Activated CD8-positive, alpha-beta T cell treated with anti-CD3 and anti-CD28 coated beads for 36 hours (primary cell): ENCODE results near the gene SLC6A1. TPM values are rescaled to one million over a fixed set of nuclear protein-coding genes. Genes with fewer than 3 reads are reported as not detected.

Experiments
- ATAC-seq: fragments of 200-7000 bp; cut with Tn5 transposase; one replicate; pipeline ENCODE4 v1.10.0; 2021; ENCODE audit warnings: mild to moderate bottlenecking, moderate library complexity
- CTCF ChIA-PET: fragments of 350-600 bp; sonication (Branson Sonifier 250); formaldehyde crosslinking; loops from one replicate; lab custom pipeline; 2021; ENCODE audit warnings: antibody characterized with exemption; lab: Charles Lee
- POLR2A ChIA-PET: fragments of 350-600 bp; sonication (Branson Sonifier 250); formaldehyde crosslinking; loops from one replicate; lab custom pipeline; 2021; ENCODE audit warnings: antibody characterized with exemption; lab: Charles Lee
- DNase-seq: peaks from one replicate; pipeline ENCODE4 v3.0.0-alpha.2; 2020
- H3K27ac Mint-ChIP-seq: one replicate; pipeline ENCODE4 v1.8.0; 2021; ENCODE audit warnings: mild to moderate bottlenecking, mixed read lengths
- H3K27me3 Mint-ChIP-seq: one replicate; pipeline ENCODE4 v1.8.0; 2021; ENCODE audit warnings: mixed read lengths
- H3K36me3 Mint-ChIP-seq: one replicate; pipeline ENCODE4 v1.8.0; 2021; ENCODE audit warnings: low read depth, mixed read lengths
- H3K4me1 Mint-ChIP-seq: one replicate; pipeline ENCODE4 v1.8.0; 2021; ENCODE audit warnings: low read depth, mixed read lengths
- H3K4me3 Mint-ChIP-seq: one replicate; pipeline ENCODE4 v1.8.0; 2021; ENCODE audit warnings: mild to moderate bottlenecking, moderate library complexity, mixed read lengths
- H3K9me3 Mint-ChIP-seq: one replicate; pipeline ENCODE4 v1.8.0; 2021; ENCODE audit warnings: mixed read lengths
- CTCF ChIP-seq: fragments of 200-600 bp; IDR thresholded peaks from one replicate; pipeline ENCODE4 v1.8.0; 2022; ENCODE audit warnings: antibody characterized with exemption, mild to moderate bottlenecking
- intact Hi-C: fragments of 100-400 bp; cut with micrococcal nuclease; formaldehyde crosslinking; loops from one replicate; pipeline ENCODE4 v1.10.0; 2022
- total RNA-seq, 2 experiments: library from RNA; stranded (reverse); gene quantifications; one replicate each; pipeline ENCODE4 v1.2.3, GENCODE V29; 2021

Gene SLC6A1
- total RNA-seq, 2 experiments from 2014 or later, result not detected

GRCh38 chr3:11084677-11085076 is 92.1 kb downstream of the SLC6A1 start:
- Mint-ChIP-seq H3K36me3 (no peaks in the 10 kb centered on the region), H3K4me3 (no peak overlapping the region), H3K4me1 (no peaks in the 10 kb centered on the region), H3K9me3 (no peaks in the 10 kb centered on the region), H3K27me3 (peaks cover 2% of the 10 kb centered on the region), H3K27ac (no peak overlapping the region)
- ChIA-PET POLR2A (no interaction called here), CTCF (no interaction called here)
- ATAC-seq (no peak), DNase-seq (no peak)
- TF ChIP-seq CTCF, result no peak
- intact Hi-C loops, result no loop called here

- Mint-ChIP-seq H3K4me1 (no peaks in the 10 kb centered on the region), H3K27me3 (peaks cover 2% of the 10 kb centered on the region), H3K4me3 (no peak overlapping the region), H3K36me3 (no peaks in the 10 kb centered on the region), H3K9me3 (no peaks in the 10 kb centered on the region), H3K27ac (no peak overlapping the region)
- ChIA-PET POLR2A (no interaction called here), CTCF (no interaction called here)
- no peak for DNase-seq
- intact Hi-C loops, result no loop called here
- ATAC-seq, result no peak
- TF ChIP-seq CTCF, result no peak
These were observed 92.7 kb downstream of the SLC6A1 start for GRCh38 chr3:11085093-11085840.

- no peaks in the 10 kb centered on the region for H3K9me3 Mint-ChIP-seq
- intact Hi-C loops, result no loop called here
- H3K27ac Mint-ChIP-seq, result no peak overlapping the region
- DNase-seq, result no peak
- no peaks in the 10 kb centered on the region for H3K27me3 Mint-ChIP-seq
- ATAC-seq, result no peak
- H3K4me1 Mint-ChIP-seq, result no peaks in the 10 kb centered on the region
- H3K4me3 Mint-ChIP-seq, result no peak overlapping the region
- POLR2A ChIA-PET, result no interaction called here
- CTCF ChIA-PET, result no interaction called here
- no peak for TF ChIP-seq CTCF
- no peaks in the 10 kb centered on the region for H3K36me3 Mint-ChIP-seq
These were observed 94.3 kb downstream of the SLC6A1 start for GRCh38 chr3:11086856-11087255.

- Mint-ChIP-seq H3K4me3 (no peak overlapping the region), H3K4me1 (no peaks in the 10 kb centered on the region), H3K27ac (no peak overlapping the region), H3K27me3 (peaks cover 4% of the 10 kb centered on the region), H3K36me3 (no peaks in the 10 kb centered on the region), H3K9me3 (no peaks in the 10 kb centered on the region)
- POLR2A ChIA-PET, result no interaction called here
- DNase-seq, result no peak
- TF ChIP-seq CTCF, result no peak
- intact Hi-C loops, result no loop called here
- CTCF ChIA-PET, result interaction anchor here (1.9 kb wide), 1 partner anchor 28 kb away, joined by 4 read pairs; no protein-coding TSS in a partner anchor
- no peak for ATAC-seq
These were observed 95.5 kb downstream of the SLC6A1 start for GRCh38 chr3:11088066-11088465.

- DNase-seq (no peak), ATAC-seq (no peak)
- Mint-ChIP-seq H3K27ac (no peak overlapping the region), H3K36me3 (no peaks in the 10 kb centered on the region), H3K9me3 (no peaks in the 10 kb centered on the region), H3K4me1 (no peaks in the 10 kb centered on the region), H3K4me3 (no peak overlapping the region), H3K27me3 (peaks cover 4% of the 10 kb centered on the region)
- CTCF ChIA-PET, result interaction anchor here (1.9 kb wide), 1 partner anchor 29 kb away, joined by 4 read pairs; no protein-coding TSS in a partner anchor
- intact Hi-C loops, result no loop called here
- no peak for TF ChIP-seq CTCF
- POLR2A ChIA-PET, result no interaction called here
These were observed 96.3 kb downstream of the SLC6A1 start for GRCh38 chr3:11088831-11089230.

Other genes starting within 250 kb of the SLC6A1 start
- not detected for gene SLC6A11, start 176.5 kb upstream of the SLC6A1 start, total RNA-seq
- gene HRH1, start 161.7 kb downstream of the SLC6A1 start, total RNA-seq, result under 1 TPM; 0.34 to 0.59 TPM